Central memory CD8-positive, alpha-beta T cell (primary cell): Measurements from ENCODE around the gene TRAFD1.

ENCODE experiments used
- ATAC-seq: fragments of 150-1000 bp; cut with Tn5 transposase; replicated peaks from 2 replicates; pipeline ENCODE4 v1.10.0; 2022; ENCODE audit warnings: mild to moderate bottlenecking, moderate FRiP score, moderate number of reproducible peaks; ENCODE audit not compliant: poor library complexity, severe bottlenecking; ENCODE audit errors: extremely low read depth
- DNase-seq, 2 donors: peaks; one replicate each; pipeline ENCODE4 v3.0.0; 2021; ENCODE audit warnings: low spot score in 2 of 2
- H3K27ac Mint-ChIP-seq: one replicate; pipeline ENCODE4 v1.8.0; 2022; ENCODE audit warnings: low read depth, mild to moderate bottlenecking, moderate library complexity, mixed read lengths
- H3K27me3 Mint-ChIP-seq: one replicate; pipeline ENCODE4 v1.8.0; 2022; ENCODE audit warnings: mixed read lengths
- H3K36me3 Mint-ChIP-seq: one replicate; pipeline ENCODE4 v1.8.0; 2022; ENCODE audit warnings: mild to moderate bottlenecking, moderate library complexity, mixed read lengths; ENCODE audit not compliant: insufficient read depth
- H3K4me1 Mint-ChIP-seq: one replicate; pipeline ENCODE4 v1.8.0; 2022; ENCODE audit warnings: mixed read lengths
- H3K4me3 Mint-ChIP-seq: one replicate; pipeline ENCODE4 v1.8.0; 2022; ENCODE audit warnings: mild to moderate bottlenecking, moderate library complexity, mixed read lengths
- H3K9me3 Mint-ChIP-seq: one replicate; pipeline ENCODE4 v1.8.0; 2022; ENCODE audit warnings: mixed read lengths

TRAFD1 gene

DNA sequence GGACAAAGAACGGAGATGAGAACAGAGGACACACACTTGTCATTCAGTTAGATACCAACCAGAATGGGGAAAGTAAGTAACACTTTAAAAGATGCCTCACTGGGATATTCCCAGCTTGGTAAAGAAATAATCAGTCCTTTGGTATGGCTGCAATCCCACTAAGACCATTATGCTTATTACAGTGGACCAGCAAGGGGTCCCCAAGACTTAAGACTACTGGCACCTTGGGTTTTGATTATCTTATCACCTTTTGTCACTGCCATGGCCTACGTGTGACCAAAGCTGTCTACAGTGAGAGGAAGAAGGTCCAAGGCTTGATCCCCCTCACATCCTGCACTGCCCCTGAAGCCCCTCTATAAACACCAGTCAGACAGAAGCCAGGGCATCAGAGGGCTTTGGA is 65.8 kb downstream of the TRAFD1 start:
- H3K4me3 Mint-ChIP-seq = no peak overlapping the region
- no peaks in the 10 kb centered on the region for H3K27me3 Mint-ChIP-seq
- peaks cover 32% of the 10 kb centered on the region for H3K36me3 Mint-ChIP-seq
- ATAC-seq (no peak), DNase-seq (no peak)
- no peaks in the 10 kb centered on the region for H3K4me1 Mint-ChIP-seq
- H3K9me3 Mint-ChIP-seq = no peaks in the 10 kb centered on the region
- H3K27ac Mint-ChIP-seq = no peak overlapping the region

DNA sequence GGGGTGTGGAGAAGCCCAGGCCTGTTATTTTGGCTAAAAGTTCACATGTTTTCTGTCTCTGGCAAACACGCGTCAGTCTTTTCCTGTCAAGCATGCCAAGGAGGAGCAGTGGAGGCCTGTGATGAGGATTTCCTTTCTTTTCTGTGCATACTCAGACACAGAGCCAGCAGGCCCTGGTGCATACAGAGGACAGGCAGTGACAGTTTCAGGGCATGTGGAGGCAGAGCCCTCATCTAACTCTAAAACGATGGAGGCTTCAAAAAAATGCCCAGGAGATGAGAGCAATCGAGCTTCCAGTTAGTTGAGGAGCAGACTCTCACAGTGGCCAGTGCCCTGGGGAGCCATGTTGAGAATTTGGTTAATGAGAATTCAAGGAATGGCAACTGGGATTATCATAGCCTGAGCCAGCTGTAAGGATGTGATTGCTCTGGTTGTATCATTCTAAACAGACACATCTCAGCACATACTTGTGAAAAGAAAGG is 66.5 kb downstream of the TRAFD1 start:
- no peak for DNase-seq
- H3K27ac Mint-ChIP-seq = no peak overlapping the region
- no peak overlapping the region for H3K4me3 Mint-ChIP-seq
- no peaks in the 10 kb centered on the region for H3K27me3 Mint-ChIP-seq
- H3K36me3 Mint-ChIP-seq = peaks cover 36% of the 10 kb centered on the region
- H3K9me3 Mint-ChIP-seq = no peaks in the 10 kb centered on the region
- no peaks in the 10 kb centered on the region for H3K4me1 Mint-ChIP-seq
- ATAC-seq = no peak

DNA sequence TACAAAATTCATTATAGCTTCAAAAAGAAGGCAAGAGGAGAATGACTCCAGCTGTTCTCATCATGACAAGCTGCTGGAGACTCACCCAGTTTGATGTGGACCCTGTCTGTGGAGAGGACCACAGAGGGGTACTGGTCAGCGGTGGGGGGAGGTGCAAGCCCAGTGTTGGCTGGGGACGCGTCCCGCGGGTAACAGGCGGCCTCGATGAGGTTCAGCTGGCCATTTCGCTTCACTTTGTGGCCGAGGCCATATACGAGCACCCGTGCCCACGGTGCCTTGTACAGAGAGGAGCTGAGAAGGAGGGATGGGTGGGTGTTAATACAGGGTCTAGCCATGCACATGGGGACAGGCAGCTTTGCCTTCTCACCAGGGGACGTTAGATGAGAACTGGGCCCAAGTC is 67.1 kb downstream of the TRAFD1 start:
- H3K4me3 Mint-ChIP-seq = no peak overlapping the region
- H3K36me3 Mint-ChIP-seq = peaks cover 36% of the 10 kb centered on the region
- no peak overlapping the region for H3K27ac Mint-ChIP-seq
- no peaks in the 10 kb centered on the region for H3K9me3 Mint-ChIP-seq
- no peaks in the 10 kb centered on the region for H3K4me1 Mint-ChIP-seq
- DNase-seq = no peak
- no peak for ATAC-seq
- H3K27me3 Mint-ChIP-seq = no peaks in the 10 kb centered on the region

DNA sequence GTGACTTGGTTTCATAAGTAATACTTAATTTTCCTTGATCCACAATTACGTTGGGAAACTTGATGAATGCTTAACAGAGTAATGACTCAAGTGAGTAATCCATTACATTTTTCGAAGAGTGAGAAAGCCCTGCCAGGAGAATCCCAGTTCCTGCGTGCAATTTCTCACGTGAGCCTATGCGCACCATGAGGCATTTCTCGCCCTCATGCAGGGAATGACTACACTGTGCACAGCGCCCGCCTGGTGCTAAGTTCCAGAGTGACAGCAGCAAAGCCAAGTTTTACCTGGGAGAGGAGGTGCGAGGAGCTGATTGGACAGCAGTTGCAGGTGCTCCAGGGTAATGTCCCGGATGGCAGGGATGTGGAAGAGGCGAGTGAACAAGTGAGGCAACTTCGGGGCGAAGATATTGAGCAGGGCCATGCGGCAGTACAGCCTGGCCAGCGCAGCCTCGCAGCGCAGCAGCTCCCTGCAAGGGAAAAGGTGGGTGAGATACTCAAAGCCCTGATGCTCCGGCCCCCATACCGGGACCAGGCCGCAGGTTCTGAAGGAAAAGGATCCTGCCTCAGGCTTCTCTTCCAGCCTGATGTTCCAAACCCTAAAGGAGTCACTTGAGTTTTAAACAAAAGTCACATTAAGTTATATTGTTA is 69.4 kb downstream of the TRAFD1 start:
- Mint-ChIP-seq H3K36me3 (peaks cover 45% of the 10 kb centered on the region), H3K27ac (no peak overlapping the region), H3K4me3 (no peak overlapping the region), H3K9me3 (no peaks in the 10 kb centered on the region), H3K27me3 (no peaks in the 10 kb centered on the region), H3K4me1 (peaks cover 5% of the 10 kb centered on the region)
- no peak for DNase-seq
- no peak for ATAC-seq

DNA sequence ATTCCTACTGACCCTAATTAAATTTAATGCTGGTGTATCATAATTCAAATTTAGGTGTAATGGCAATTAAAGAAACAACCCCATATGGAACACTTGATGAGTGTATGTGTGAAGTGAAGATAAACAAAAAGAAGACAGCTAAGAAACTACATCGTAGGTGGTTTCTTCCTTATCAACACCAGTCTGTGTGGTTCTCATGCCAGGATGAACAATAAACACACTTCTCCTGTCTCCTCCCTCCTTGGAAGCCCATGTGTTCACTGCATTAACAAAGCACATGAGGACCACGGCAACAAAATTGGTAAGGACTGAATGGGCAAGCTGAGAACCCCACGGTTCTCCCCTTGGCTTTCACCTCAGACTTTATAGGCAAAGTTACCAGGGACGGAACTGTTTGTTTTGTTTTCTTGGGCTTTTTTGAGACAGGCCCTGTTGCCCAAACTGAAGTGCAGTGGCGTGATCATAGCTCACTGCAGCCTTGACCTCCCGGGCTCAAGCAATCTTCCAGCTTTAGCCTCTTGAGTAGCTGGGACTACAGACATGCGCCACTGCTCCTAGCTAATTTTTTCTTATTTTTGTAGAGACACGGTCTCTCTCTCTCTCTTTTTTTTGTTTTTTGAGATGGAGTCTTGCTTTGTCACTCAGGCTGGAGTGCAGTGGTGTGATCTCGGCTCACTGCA is 71.0 kb downstream of the TRAFD1 start:
- DNase-seq (no peak), ATAC-seq (no peak)
- H3K27ac Mint-ChIP-seq = no peak overlapping the region
- H3K27me3 Mint-ChIP-seq = no peaks in the 10 kb centered on the region
- H3K4me3 Mint-ChIP-seq = no peak overlapping the region
- H3K36me3 Mint-ChIP-seq = peaks cover 43% of the 10 kb centered on the region
- H3K4me1 Mint-ChIP-seq = peaks cover 5% of the 10 kb centered on the region
- no peaks in the 10 kb centered on the region for H3K9me3 Mint-ChIP-seq

DNA sequence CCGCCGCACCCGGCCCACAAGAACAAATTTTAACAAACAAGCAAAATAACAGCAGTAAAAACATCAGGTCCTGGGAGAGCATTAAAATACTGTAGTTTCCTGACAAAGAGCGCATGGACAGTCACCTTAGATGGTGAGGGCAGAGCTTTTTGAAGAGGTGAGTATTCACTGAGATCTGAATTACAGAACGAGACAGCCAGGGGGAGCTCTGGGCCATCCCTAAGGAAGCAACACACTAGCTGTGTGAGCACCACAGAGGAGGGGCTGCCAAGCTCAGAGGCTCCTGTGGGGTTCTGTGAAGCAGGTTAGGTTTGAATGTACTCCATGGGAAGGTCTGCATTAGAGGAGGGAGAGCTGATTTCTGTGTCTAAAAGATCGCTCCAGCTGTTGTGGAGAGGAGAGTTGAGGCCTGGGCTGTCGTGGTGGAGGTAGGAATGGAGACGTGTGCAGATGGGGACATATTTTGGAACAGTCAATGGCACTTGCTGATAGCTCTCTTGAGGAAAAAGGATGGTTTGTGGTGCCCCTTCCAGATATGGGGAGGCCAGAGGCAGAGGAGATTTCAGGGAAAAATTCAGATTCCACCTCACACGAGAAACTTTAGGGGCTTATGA is 72.9 kb downstream of the TRAFD1 start:
- Mint-ChIP-seq H3K4me3 (no peak overlapping the region), H3K4me1 (peaks cover 5% of the 10 kb centered on the region), H3K27me3 (no peaks in the 10 kb centered on the region), H3K27ac (peak overlapping the region; percentile 82), H3K9me3 (no peaks in the 10 kb centered on the region), H3K36me3 (peaks cover 41% of the 10 kb centered on the region)
- ATAC-seq (peak; percentile 49), DNase-seq (peak in 1 of 2 donors; percentile 18)

DNA sequence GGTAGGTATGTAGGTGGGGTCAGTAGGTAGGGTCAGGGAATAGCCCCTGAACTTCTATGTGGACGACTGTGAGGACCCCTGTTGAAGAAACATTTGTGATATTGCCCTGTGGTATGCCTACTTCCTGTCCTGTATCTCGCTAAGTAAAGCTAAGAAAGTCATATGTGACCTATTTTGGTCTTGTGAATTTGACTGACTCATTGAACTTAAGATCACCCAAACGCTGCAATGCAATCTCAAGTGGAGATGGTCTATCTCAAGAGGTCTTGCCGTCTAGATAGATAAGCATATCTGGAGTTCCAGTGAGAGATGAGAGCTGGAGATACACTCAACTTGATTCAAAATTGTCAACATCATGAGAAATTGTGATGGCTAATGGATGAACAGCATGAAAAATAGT is 73.8 kb downstream of the TRAFD1 start:
- no peak for DNase-seq
- no peak for ATAC-seq
- H3K36me3 Mint-ChIP-seq = peaks cover 39% of the 10 kb centered on the region
- H3K27me3 Mint-ChIP-seq = no peaks in the 10 kb centered on the region
- peaks cover 5% of the 10 kb centered on the region for H3K4me1 Mint-ChIP-seq
- H3K9me3 Mint-ChIP-seq = no peaks in the 10 kb centered on the region
- no peak overlapping the region for H3K4me3 Mint-ChIP-seq
- no peak overlapping the region for H3K27ac Mint-ChIP-seq
